Measurements from ENCODE around the gene IDH3B.

Gene IDH3B

GRCh38 chr20:2612073-2612472 lies 51.9 kb downstream of the IDH3B start:
- no peak for DNase-seq

DNA sequence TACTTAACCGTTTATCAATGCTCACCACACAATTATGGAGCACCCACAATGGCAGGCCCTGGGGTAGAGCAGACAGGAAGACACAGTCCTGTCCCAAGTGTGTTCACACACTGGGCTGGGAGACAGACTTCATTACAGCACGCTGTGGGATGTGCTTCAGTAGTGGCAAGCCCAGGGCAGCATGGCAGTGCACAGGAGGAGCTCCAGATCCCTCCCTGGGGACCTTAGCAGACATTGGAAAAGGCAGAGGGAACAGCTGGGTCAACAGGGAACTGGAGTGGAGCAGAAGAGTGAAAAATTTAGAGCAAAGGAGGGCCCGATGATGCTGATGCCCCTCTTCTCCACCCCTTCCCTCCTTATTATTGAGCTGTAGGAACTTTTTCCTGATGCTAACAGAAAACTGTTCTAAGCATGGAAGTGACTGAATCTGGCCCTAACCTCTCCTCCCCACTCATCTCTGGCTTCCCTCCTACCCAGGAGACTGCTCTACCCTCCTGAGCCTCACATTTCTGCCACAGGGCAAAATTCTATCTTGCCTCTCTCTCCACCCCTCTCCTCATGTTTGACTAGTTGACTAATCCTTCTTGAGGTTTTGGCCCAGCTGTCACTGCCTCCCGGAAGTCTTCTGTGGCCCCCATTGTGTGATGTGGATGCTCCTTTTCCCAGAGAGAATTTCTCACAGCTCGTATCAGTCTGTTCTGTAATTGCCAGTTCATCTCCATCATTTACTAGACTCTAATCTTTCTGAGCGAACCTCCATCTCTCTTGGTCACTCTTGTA lies 52.9 kb downstream of the IDH3B start:
- no peak for DNase-seq

DNA sequence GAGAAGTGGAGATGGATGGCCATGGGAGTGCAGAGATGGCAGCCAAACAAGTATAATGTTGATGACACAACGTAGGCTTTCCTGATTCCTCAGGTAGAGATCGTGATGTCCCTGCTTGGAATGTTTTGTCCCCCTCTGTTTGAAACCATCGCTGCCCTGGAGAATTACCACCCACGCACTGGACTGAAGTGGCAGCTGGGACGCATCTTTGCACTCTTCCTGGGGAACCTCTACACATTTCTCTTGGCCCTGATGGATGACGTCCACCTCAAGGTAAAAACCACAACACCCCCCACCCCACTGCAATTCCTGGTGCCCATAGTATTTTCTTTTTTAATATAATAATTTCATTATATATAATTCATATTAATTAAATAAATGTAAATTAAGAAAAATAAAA lies 53.7 kb downstream of the IDH3B start:
- DNase-seq, result no peak
